NCI-H1930 (cell line): ENCODE measurements around the gene IQCB1.
"Not testable (repeated sequence)": the region's sequence is repeated elsewhere in the genome, so short reads cannot be mapped to it uniquely, and the experiment has no call there.

Experiments used
- DNase-seq, 2 experiments: peaks; one replicate each; lab custom pipeline; 2025; lab: John Stamatoyannopoulos, UW

IQCB1 gene

DNA sequence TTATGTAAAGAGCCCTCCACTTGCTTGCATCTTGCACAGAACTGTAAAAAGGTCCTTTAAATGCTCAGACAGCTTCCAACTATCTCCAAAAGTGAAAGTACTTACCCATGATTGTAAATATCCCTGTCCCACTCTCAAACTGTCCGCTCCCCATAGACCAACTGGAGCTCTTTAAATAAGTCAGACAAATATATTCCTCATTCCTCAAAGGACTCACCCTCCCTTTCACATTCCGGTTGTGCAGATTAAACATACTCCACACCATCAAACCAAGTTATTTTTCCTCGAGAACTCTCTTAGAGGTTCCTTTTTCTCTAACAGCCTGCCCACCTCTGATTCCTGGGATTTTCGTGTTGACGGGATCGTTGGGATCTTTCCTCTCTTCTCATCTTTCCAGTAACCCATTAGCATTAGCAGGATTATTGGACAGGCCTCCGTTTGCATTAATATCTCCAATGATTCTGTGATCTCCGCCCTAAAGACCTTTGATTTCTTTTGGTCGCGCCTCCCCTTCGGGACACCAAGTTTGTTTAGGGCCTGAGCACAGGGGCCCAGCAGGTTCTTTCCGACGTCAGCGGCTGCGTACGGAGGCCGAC, 86.1 kb downstream of the IQCB1 start:
- DNase-seq = peak; percentile 9 to 30

DNA sequence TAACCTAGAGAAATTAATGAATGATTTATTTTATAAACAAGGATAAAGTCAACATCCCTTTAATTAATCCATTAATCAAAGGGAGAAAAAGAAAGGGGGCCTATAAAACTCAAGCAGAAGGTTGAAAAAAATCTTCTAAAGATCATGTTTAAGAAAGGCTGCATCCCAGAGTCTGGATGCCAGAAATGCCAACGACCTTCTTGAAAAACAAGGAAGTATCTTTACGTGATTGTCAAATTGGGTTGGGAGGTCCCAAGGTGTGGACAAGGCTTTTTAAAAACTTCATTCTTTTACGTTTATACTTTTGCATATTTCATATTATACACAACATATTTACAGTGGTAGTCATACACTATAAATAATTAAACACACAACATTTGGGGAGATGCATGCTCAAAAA, 86.9 kb downstream of the IQCB1 start:
- DNase-seq = no peak

GRCh38 chr3:121743106-121743505, 91.8 kb downstream of the IQCB1 start:
- not testable (repeated sequence) for DNase-seq

DNA sequence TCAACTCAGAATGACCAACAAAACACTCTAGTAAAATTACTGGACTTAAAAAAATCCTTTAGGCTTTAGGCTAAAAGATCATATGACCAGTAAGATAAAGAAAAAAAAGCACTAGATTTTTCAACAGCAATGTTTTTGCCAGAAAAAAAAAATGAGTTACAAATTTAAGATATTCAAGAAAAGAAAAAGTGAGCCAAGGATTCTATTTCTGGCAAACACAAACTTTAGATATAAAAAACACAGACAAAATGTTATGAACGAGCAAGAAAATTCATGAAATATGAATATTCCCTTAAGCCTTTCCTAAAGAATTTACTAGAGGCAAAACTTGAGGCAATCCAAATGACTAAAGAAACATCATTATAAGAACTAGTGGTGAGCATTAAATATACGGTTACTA, 94.0 kb downstream of the IQCB1 start:
- no peak for DNase-seq

DNA sequence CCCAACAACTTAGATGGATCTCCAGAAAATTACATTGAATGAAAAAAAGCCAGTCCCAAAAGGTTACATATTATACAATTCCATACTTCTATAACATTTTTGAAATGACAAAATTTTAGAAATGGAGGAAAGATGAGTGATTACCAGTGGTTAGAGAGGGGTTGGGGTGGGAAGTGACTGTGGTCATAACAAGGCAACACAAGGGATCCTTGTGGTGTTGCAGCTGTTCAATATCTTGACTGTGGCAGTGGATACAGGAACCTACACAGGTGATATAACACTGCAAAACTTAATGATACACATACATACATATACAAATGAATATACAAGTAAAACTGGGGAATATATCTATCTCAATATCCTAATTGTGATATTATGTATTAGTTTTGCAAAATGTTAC, 95.0 kb downstream of the IQCB1 start:
- DNase-seq = no peak

- no peak for DNase-seq
Observed at GRCh38 chr3:121737644-121738043, 97.2 kb downstream of the IQCB1 start.

DNA sequence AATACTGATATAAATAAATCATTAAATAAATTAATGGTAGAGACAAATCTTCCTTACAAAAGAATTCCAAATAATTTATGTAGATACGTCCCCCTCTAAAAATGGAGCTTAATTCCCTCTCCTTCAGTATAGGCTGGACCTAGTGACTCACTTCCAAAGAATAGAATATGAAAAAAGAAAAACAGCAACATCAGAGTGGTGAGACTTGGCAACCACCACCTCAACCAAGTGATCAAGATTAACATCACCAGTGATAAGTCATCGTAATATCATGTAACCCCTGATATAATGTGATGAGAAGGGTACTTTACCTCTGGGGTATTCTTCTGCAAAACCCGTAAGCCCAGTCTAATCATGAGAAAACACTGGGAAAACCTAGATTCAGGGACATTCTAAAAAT, 98.7 kb downstream of the IQCB1 start:
- no peak for DNase-seq

DNA sequence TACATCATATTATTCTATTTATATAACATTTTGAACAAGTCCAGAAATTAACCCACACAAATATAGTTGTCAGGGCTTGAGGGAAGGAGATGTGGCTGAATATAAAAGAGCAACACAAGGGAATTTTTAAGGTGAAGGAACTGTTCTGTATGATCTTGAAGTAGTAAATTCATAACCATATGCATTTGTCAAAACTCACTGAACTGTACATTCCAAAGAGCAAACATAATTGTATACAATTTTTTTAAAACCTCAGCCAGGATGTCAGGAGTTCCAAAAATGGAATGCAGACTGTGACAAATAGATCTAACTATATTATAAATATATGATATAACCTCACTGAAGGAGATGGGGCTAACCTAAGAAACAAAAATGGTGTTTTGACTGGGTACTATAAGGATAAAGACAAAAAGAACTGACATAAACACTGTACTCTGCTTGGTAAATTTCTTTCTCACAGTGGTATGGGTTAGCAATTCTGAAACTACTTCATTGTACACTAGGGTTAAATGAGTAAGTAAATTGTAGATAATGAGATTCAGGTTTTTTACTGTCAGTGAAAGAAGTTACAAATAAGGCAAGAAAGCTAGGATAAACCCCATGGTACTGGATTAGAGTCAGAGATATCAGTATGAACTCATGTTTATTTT, 99.7 kb downstream of the IQCB1 start:
- no peak for DNase-seq

DNA sequence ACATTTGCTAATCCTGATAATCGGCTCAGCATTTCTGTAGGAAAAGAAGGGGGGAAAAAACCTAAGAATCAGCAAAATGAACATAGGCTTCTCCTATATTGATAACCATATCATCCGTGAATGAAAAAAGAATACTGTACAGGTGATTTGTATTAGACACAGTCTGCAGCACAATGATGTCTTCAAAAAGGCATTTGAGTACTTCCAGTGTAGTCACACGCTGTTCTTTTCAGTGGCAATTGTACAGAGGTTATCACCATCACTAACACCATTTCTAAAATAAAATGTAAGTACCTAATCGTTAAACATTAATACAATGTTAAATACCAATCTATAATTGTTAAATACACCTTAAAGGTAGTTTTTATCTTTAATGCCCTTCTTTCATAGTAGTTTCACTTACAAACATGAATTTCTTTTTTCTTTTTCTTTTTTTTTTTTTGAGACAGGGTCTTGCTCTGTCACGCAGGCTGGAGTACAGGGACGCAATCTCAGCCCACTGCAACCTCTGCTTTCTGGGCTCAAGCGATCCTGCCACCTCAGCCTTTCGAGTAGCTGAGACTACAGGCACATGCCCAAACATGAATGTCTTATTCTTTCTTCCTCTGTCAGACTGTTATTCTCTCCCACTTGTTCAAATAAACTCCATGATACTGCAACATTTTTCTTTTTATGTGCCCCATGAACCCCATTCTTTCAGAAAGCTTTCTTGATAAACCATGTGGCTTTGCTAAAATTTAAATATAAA, 103.7 kb downstream of the IQCB1 start:
- DNase-seq = no peak

GRCh38 chr3:121724130-121724529, 110.7 kb downstream of the IQCB1 start:
- no peak for DNase-seq

GRCh38 chr3:121723485-121723884, 111.4 kb downstream of the IQCB1 start:
- no peak for DNase-seq

- DNase-seq = no peak
Observed at GRCh38 chr3:121722411-121722810, 112.4 kb downstream of the IQCB1 start.

GRCh38 chr3:121720163-121720562, 114.7 kb downstream of the IQCB1 start:
- no peak for DNase-seq
